Activated T-cell treated with anti-CD3 and anti-CD28 coated beads, Interleukin-2, amount 50 U/mL, for 72 hours (primary cell): ENCODE data around the gene PPM1F. TPM values are rescaled to one million over a fixed set of nuclear protein-coding genes. Genes with fewer than 3 reads are reported as not detected.
"Not testable (repeated sequence)": the region's sequence is repeated elsewhere in the genome, so short reads cannot be mapped to it uniquely, and the experiment has no call there.

Experiments
- ATAC-seq, 2 donors: fragments of 150-1000 bp; cut with Tn5 transposase; replicated peaks in 1 of 2; 2 replicates each; pipeline ENCODE4 v1.10.0; 2021; ENCODE audit warnings: moderate library complexity in 2 of 2, mild to moderate bottlenecking in 1 of 2
- DNase-seq, 2 donors: peaks; one replicate each; pipeline ENCODE4 v3.0.0; 2021 to 2022; ENCODE audit warnings: mixed read lengths in 1 of 2
- H3K27ac Mint-ChIP-seq: one replicate; pipeline ENCODE4 v1.8.0; 2022; ENCODE audit warnings: mild to moderate bottlenecking, moderate library complexity, mixed read lengths
- H3K27me3 Mint-ChIP-seq: one replicate; pipeline ENCODE4 v1.8.0; 2022; ENCODE audit warnings: low read depth, mixed read lengths
- H3K36me3 Mint-ChIP-seq, 2 donors: one replicate each; pipeline ENCODE4 v1.8.0; 2022; ENCODE audit warnings: mixed read lengths in 2 of 2, mild to moderate bottlenecking in 1 of 2; ENCODE audit not compliant: insufficient read depth in 2 of 2
- H3K4me1 Mint-ChIP-seq: one replicate; pipeline ENCODE4 v1.8.0; 2022; ENCODE audit warnings: low read depth, mixed read lengths
- H3K4me3 Mint-ChIP-seq, 2 donors: one replicate each; pipeline ENCODE4 v1.8.0; 2022; ENCODE audit warnings: mild to moderate bottlenecking in 2 of 2, mixed read lengths in 2 of 2, moderate library complexity in 2 of 2
- H3K9me3 Mint-ChIP-seq, 2 donors: one replicate each; pipeline ENCODE4 v1.8.0; 2022; ENCODE audit warnings: mixed read lengths in 2 of 2
- total RNA-seq, 2 donors: library from RNA; stranded (reverse); gene quantifications; one replicate each; pipeline ENCODE4 v1.2.3, GENCODE V29; 2022

Gene PPM1F
- total RNA-seq, 2 donors from 2014 or later, result 13.0 to 21.8 TPM

GRCh38 chr22:21910367-21910766 is 42.3 kb downstream of the PPM1F start:
- DNase-seq, H3K9me3 Mint-ChIP-seq, H3K27ac Mint-ChIP-seq, H3K36me3 Mint-ChIP-seq, ATAC-seq, H3K27me3 Mint-ChIP-seq, H3K4me3 Mint-ChIP-seq, H3K4me1 Mint-ChIP-seq: not testable (repeated sequence)

DNA sequence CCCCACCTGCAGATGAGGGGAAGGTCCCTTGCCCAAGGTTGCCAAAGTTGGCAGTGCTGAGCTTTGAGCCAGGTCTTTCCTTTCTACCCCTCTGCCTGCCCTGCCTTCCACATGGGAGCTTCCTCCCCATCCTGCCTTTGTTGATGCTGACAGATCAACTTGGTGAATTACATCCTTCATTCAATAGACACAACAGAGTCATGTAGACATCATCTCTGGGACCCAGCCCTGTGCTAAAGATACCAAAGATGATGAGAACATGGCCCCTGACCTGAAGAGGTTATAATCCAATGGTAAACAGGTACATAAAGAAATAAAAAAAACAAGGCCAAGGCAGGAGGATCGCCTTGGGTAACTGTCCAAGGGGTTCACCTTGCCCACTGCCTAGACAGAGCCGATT is 42.8 kb downstream of the PPM1F start:
- Mint-ChIP-seq H3K27me3 (no peaks in the 10 kb centered on the region), H3K4me1 (no peaks in the 10 kb centered on the region), H3K27ac (no peak overlapping the region), H3K9me3 (no peaks in the 10 kb centered on the region), H3K4me3 (no peak overlapping the region), H3K36me3 (no peaks in the 10 kb centered on the region)
- DNase-seq (no peak), ATAC-seq (no peak)

DNA sequence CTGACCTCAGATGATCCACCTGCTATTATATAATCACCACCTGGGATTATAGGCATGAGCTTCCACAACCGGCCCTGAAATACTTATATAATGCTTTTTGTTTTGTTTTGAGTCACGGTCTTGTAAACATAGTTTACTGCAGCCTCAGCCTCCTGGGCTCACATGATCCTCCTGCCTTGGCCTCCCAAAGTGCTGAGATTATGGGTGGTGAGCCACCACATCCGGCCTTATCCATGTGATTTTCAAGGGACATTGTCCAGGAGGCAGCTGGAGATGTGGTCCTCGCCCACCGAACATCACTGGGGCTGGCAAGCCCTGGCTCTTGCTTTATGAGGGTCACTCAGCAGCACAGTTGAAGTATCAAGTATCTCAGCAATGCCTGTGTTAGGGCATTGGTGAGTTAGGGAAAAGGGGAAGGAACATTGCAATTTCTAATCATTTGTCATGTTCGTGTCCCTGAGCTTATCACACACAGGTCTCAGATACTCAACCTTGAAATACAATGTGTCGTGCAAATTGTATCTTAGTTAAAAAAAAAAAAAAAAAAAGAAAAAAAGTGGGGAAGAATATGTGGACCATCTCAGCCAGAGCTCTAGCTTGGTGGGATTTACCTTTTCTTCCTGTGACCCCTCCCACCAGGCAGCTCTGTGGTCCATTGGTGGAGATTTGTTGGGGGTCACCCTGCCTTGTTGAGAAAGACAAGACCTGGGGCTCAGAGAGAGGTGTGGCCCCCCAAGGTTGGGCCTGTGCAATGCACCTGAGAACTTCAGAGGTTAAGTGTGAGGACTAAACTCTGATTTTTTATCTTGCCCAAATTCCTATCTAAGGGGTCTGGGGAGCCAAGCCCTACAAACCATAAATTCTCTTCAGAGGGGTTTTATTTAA is 44.8 kb downstream of the PPM1F start:
- no peak for ATAC-seq
- no peaks in the 10 kb centered on the region for H3K36me3 Mint-ChIP-seq
- no peak overlapping the region for H3K4me3 Mint-ChIP-seq

DNA sequence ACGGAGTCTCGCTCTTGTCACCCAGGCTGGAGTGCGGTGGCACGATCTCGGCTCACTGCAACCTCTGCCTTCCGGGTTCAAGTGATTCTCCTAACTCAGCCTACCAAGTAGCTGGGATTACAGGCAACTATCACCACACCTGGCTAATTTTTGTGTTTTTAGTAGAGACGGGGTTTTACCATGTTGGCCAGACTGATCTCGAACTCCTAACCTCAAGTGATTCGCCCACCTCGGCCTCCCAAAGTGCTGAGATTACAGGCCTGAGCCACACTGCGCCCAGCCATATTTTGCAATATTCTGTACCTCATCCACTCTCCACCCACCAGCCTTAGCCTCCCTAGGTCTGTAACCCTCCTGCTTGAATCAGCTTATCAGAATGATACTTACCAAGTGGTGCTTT is 47.4 kb downstream of the PPM1F start:
- H3K4me1 Mint-ChIP-seq, DNase-seq, H3K36me3 Mint-ChIP-seq, H3K27ac Mint-ChIP-seq, H3K27me3 Mint-ChIP-seq, ATAC-seq, H3K4me3 Mint-ChIP-seq, H3K9me3 Mint-ChIP-seq: not testable (repeated sequence)

More for the DNA sequence above, 44.8 kb downstream of the PPM1F start:
- H3K9me3 Mint-ChIP-seq, result no peaks in the 10 kb centered on the region
- no peaks in the 10 kb centered on the region for H3K27me3 Mint-ChIP-seq
- no peak for DNase-seq
- H3K4me1 Mint-ChIP-seq, result no peaks in the 10 kb centered on the region
- no peak overlapping the region for H3K27ac Mint-ChIP-seq

GRCh38 chr22:21904250-21904789 is 48.3 kb downstream of the PPM1F start:
- no peak for DNase-seq
- no peak for ATAC-seq
- Mint-ChIP-seq H3K4me3 (no peak overlapping the region), H3K27me3 (no peaks in the 10 kb centered on the region), H3K9me3 (no peaks in the 10 kb centered on the region), H3K36me3 (no peaks in the 10 kb centered on the region), H3K4me1 (peaks cover 6% of the 10 kb centered on the region), H3K27ac (no peak overlapping the region)

DNA sequence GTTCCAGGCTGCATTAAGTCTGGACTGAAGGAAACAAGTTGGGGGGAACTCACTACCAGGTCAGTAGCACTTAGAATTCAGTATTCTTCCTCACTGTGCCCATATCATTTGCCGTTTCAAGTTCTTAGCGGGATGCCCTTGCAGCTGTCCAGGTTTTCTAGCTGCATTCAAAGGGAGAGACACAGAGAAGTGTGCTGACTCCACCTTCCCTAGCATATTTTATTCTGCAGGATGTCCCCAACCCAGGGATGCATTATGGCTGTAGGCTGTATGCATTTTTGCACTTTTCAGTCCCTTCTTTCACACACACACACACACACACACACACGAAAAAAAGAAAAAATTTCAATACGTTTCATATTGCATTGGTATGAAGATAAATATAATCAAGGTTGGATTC is 49.4 kb downstream of the PPM1F start:
- H3K9me3 Mint-ChIP-seq, result no peaks in the 10 kb centered on the region
- H3K36me3 Mint-ChIP-seq, result no peaks in the 10 kb centered on the region
- H3K27ac Mint-ChIP-seq, result no peak overlapping the region

DNA sequence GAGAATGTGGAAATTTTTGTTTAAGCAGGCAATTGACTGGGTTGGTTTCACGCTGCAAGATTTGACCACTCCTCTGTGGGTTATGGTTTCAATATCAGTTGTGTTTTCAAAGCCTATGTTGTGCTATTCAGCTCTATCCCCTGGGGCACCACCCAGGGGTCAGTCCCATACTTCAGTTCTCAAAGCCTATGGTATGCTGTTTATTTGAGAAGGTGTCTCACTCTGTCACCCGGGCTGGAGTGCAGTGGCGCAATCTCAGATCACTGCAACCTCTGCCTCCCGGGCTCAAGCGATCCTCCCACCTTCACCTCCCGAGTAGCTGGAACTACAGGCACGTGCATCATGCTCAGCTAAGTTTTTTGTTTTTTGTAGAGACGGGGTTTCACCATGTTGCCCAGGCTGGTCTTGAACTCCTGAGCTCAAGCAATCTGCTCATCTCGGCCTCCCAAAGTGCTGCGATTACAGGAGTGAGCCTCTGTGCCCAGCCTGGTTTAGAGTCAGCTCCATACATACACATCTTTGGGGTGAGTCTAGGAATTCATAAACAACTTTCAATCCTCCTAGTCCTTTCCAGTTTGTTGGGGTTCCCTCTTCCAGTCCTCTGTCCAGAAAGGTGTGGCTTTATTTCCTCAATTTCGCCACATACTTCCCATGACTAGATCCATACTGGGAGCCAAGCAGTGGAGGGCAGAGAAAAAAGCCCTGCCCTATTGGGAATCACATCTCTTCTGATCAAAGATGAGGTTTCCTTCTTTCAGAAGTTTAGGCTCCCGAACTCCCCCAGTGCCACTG is 50.2 kb downstream of the PPM1F start:
- H3K27me3 Mint-ChIP-seq, result no peaks in the 10 kb centered on the region
- ATAC-seq, result peak in 1 of 2 donors; percentile 32

More for the DNA sequence above, 49.4 kb downstream of the PPM1F start:
- DNase-seq (no peak), ATAC-seq (no peak)
- H3K27me3 Mint-ChIP-seq, result no peaks in the 10 kb centered on the region
- H3K4me3 Mint-ChIP-seq, result no peak overlapping the region
- peaks cover 6% of the 10 kb centered on the region for H3K4me1 Mint-ChIP-seq

GRCh38 chr22:21898354-21898896 is 54.2 kb downstream of the PPM1F start:
- no peaks in the 10 kb centered on the region for H3K9me3 Mint-ChIP-seq
- no peak overlapping the region for H3K4me3 Mint-ChIP-seq
- peaks cover 6% of the 10 kb centered on the region for H3K4me1 Mint-ChIP-seq
- H3K36me3 Mint-ChIP-seq, result no peaks in the 10 kb centered on the region
- DNase-seq (no peak), ATAC-seq (no peak)
- no peaks in the 10 kb centered on the region for H3K27me3 Mint-ChIP-seq
- H3K27ac Mint-ChIP-seq, result no peak overlapping the region

More for the DNA sequence above, 50.2 kb downstream of the PPM1F start:
- H3K27ac Mint-ChIP-seq, result no peak overlapping the region
- no peak for DNase-seq
- no peaks in the 10 kb centered on the region for H3K36me3 Mint-ChIP-seq
- no peaks in the 10 kb centered on the region for H3K9me3 Mint-ChIP-seq
- peaks cover 6% of the 10 kb centered on the region for H3K4me1 Mint-ChIP-seq
- H3K4me3 Mint-ChIP-seq, result no peak overlapping the region

GRCh38 chr22:21896951-21897513 is 55.6 kb downstream of the PPM1F start:
- DNase-seq (no peak), ATAC-seq (no peak)
- H3K27me3 Mint-ChIP-seq, result no peaks in the 10 kb centered on the region
- H3K4me3 Mint-ChIP-seq, result no peak overlapping the region
- no peaks in the 10 kb centered on the region for H3K4me1 Mint-ChIP-seq
- no peaks in the 10 kb centered on the region for H3K36me3 Mint-ChIP-seq
- no peak overlapping the region for H3K27ac Mint-ChIP-seq
- no peaks in the 10 kb centered on the region for H3K9me3 Mint-ChIP-seq

DNA sequence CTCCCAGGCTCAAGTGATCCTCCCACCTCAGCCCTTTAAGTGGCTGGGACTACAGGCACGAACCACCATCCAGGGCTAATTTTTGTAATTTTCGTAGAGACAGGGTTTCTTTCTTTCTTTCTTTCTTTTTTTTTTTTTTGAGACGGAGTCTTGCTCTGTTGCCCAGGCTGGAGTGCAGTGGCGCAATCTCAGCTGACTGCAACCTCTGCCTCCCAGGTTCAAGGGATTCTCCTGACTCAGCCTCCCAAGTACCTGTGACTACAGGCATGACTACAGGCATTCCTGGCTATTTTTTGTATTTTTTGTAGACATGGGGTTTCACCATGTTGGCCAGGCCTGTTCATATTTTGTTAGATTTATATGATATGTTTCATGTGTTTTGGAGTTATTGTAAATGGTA is 56.4 kb downstream of the PPM1F start:
- not testable (repeated sequence) for DNase-seq, ATAC-seq, H3K4me3 Mint-ChIP-seq, H3K27ac Mint-ChIP-seq, H3K27me3 Mint-ChIP-seq, H3K9me3 Mint-ChIP-seq, H3K4me1 Mint-ChIP-seq, H3K36me3 Mint-ChIP-seq

- no peaks in the 10 kb centered on the region for H3K4me1 Mint-ChIP-seq
- ATAC-seq, result no peak
- H3K36me3 Mint-ChIP-seq, result no peaks in the 10 kb centered on the region
- no peak for DNase-seq
- H3K27ac Mint-ChIP-seq, result no peak overlapping the region
- no peaks in the 10 kb centered on the region for H3K27me3 Mint-ChIP-seq
- no peak overlapping the region for H3K4me3 Mint-ChIP-seq
- H3K9me3 Mint-ChIP-seq, result no peaks in the 10 kb centered on the region
Observed at GRCh38 chr22:21894799-21895198, 57.8 kb downstream of the PPM1F start.

GRCh38 chr22:21889251-21889990 is 63.2 kb downstream of the PPM1F start:
- H3K9me3 Mint-ChIP-seq, result peaks cover 0 to 2% of the 10 kb centered on the region in 2 donors
- no peaks in the 10 kb centered on the region for H3K4me1 Mint-ChIP-seq
- H3K27ac Mint-ChIP-seq, result no peak overlapping the region

More at GRCh38 chr22:21889251-21889990, 63.2 kb downstream of the PPM1F start:
- Mint-ChIP-seq H3K36me3 (no peaks in the 10 kb centered on the region), H3K4me3 (no peak overlapping the region), H3K27me3 (peaks cover 10% of the 10 kb centered on the region)
- ATAC-seq, result no peak
- DNase-seq, result no peak
